IMR-90 (cell line): ENCODE data around the gene SLC13A1. TPM values are rescaled to one million over a fixed set of nuclear protein-coding genes. Genes with fewer than 3 reads are reported as not detected.

Experiments
- ATAC-seq: fragments of 200-7000 bp; cut with Tn5 transposase; 2 replicates; pipeline ENCODE4 v1.9.1; 2020; ENCODE audit warnings: low read depth, mild to moderate bottlenecking, moderate library complexity
- BruUV-seq: library from RNA; stranded (reverse); fragments of 400-500 nt; replicated peaks from 2 replicates; lab custom pipeline; 2021; lab: Mats Ljungman, UMichigan
- CTCF ChIA-PET: fragments of 300-600 bp; formaldehyde crosslinking; extraction: SDS; loops from one replicate; lab custom pipeline; 2021; ENCODE audit warnings: antibody characterized with exemption; lab: Yijun Ruan, JAX
- POLR2A ChIA-PET: fragments of 300-600 bp; sonication (Branson Sonifier 250); formaldehyde crosslinking; loops from one replicate; lab custom pipeline; 2022; ENCODE audit warnings: antibody characterized with exemption; ENCODE audit not compliant: unreplicated experiment; lab: Charles Lee
- DNase-seq: peaks from one replicate; pipeline ENCODE4 v3.0.0; 2013
- H2AFZ ChIP-seq: replicated peaks from 2 replicates; pipeline ENCODE3; 2013; ENCODE audit warnings: low read length, mild to moderate bottlenecking; ENCODE audit not compliant: poor library complexity
- H2AK5ac ChIP-seq: 2 replicates; pipeline ENCODE4 v1.6.1; 2013; ENCODE audit warnings: low read depth, low read length, inconsistent platforms
- H2AK9ac ChIP-seq: replicated peaks from 2 replicates; pipeline ENCODE3; 2013; ENCODE audit warnings: mild to moderate bottlenecking, low read depth, low read length, moderate library complexity; ENCODE audit not compliant: poor library complexity
- H2BK120ac ChIP-seq: 2 replicates; pipeline ENCODE4 v1.6.1; 2013; ENCODE audit warnings: low read depth, low read length, inconsistent platforms
- H2BK15ac ChIP-seq: 3 replicates; pipeline ENCODE4 v1.6.1; 2013; ENCODE audit warnings: low read depth, low read length, inconsistent platforms
- H2BK20ac ChIP-seq: 2 replicates; pipeline ENCODE4 v1.6.1; 2013; ENCODE audit warnings: low read depth, mild to moderate bottlenecking, inconsistent platforms, low read length, moderate library complexity
- H2BK5ac ChIP-seq: 2 replicates; pipeline ENCODE4 v1.6.1; 2013; ENCODE audit warnings: mild to moderate bottlenecking, low read depth, low read length, inconsistent platforms; ENCODE audit not compliant: poor library complexity, severe bottlenecking
- H3K14ac ChIP-seq: replicated peaks from 2 replicates; pipeline ENCODE4 v1.6.1; 2013; ENCODE audit warnings: low read depth, low read length, inconsistent platforms
- H3K18ac ChIP-seq: 2 replicates; pipeline ENCODE4 v1.6.1; 2013; ENCODE audit warnings: low read depth, low read length, control low read depth
- H3K23ac ChIP-seq: 2 replicates; pipeline ENCODE4 v1.6.1; 2013; ENCODE audit warnings: low read depth, low read length, inconsistent platforms
- H3K27ac ChIP-seq: 2 replicates; pipeline ENCODE4 v1.5.1; 2013; ENCODE audit warnings: mild to moderate bottlenecking, control low read depth, low read length; ENCODE audit not compliant: insufficient read depth
- H3K27me3 ChIP-seq: 2 replicates; pipeline ENCODE4 v1.6.1; 2013; ENCODE audit warnings: low read length; ENCODE audit not compliant: control insufficient read depth, insufficient read depth
- H3K36me3 ChIP-seq: 2 replicates; pipeline ENCODE4 v1.6.1; 2013; ENCODE audit warnings: low read length, mixed read lengths; ENCODE audit not compliant: control insufficient read depth, insufficient read depth
- H3K4ac ChIP-seq: 2 replicates; pipeline ENCODE4 v1.6.1; 2013; ENCODE audit warnings: low read depth, low read length, inconsistent platforms
- H3K4me1 ChIP-seq: 2 replicates; pipeline ENCODE4 v1.6.1; 2013; ENCODE audit warnings: low read length, mixed read lengths; ENCODE audit not compliant: control insufficient read depth, insufficient read depth
- H3K4me2 ChIP-seq: 2 replicates; pipeline ENCODE4 v1.6.1; 2013; ENCODE audit warnings: low read depth, mild to moderate bottlenecking, control low read depth, low read length, moderate library complexity
- H3K4me3 ChIP-seq: 2 replicates; pipeline ENCODE4 v1.5.1; 2013; ENCODE audit warnings: low read depth, mild to moderate bottlenecking, control low read depth, low read length, moderate library complexity; ENCODE audit not compliant: insufficient read depth
- H3K56ac ChIP-seq: 2 replicates; pipeline ENCODE4 v1.6.1; 2013; ENCODE audit warnings: low read length, inconsistent platforms; ENCODE audit not compliant: insufficient read depth; ENCODE audit errors: extremely low read depth
- H3K79me1 ChIP-seq, 2 experiments: 2 replicates each; pipeline ENCODE4 v1.6.1; 2013; ENCODE audit warnings: low read length in 2 of 2, inconsistent platforms in 1 of 2, low read depth in 1 of 2
- H3K9ac ChIP-seq: 2 replicates; pipeline ENCODE4 v1.6.1; 2013; ENCODE audit warnings: low read depth, low read length, control low read depth
- H3K9me1 ChIP-seq: 2 replicates; pipeline ENCODE4 v1.6.1; 2013; ENCODE audit warnings: low read length, inconsistent platforms; ENCODE audit not compliant: insufficient read depth
- H3K9me3 ChIP-seq: 2 replicates; pipeline ENCODE4 v1.6.1; 2013; ENCODE audit warnings: low read length; ENCODE audit not compliant: control insufficient read depth, insufficient read depth
- H4K20me1 ChIP-seq: 2 replicates; pipeline ENCODE4 v1.6.1; 2013; ENCODE audit warnings: low read length, inconsistent platforms; ENCODE audit not compliant: insufficient read depth
- H4K5ac ChIP-seq: 2 replicates; pipeline ENCODE4 v1.6.1; 2013; ENCODE audit warnings: mild to moderate bottlenecking, low read depth, low read length, control low read depth
- H4K8ac ChIP-seq, 2 experiments: 2 replicates each; pipeline ENCODE4 v1.6.1; 2013; ENCODE audit warnings: low read depth in 2 of 2, low read length in 2 of 2, control low read depth in 1 of 2, inconsistent platforms in 1 of 2
- H4K91ac ChIP-seq: 2 replicates; pipeline ENCODE4 v1.6.1; 2013; ENCODE audit warnings: low read depth, low read length, inconsistent platforms; ENCODE audit not compliant: insufficient read depth
- CEBPB ChIP-seq: IDR thresholded peaks from 2 replicates; pipeline ENCODE4 v1.6.1; 2012; ENCODE audit warnings: low read depth, low read length, improper control_type of control experiment
- FOS ChIP-seq: fragments of 150-350 bp; IDR thresholded peaks from 2 replicates; pipeline ENCODE4 v1.6.1; 2016; ENCODE audit warnings: low read depth, low read length
- RAD21 ChIP-seq: IDR thresholded peaks from 2 replicates; pipeline ENCODE4 v1.6.1; 2012; ENCODE audit warnings: low read length, improper control_type of control experiment
- dilution Hi-C: fragments of 300-500 bp; cut with HindIII; formaldehyde crosslinking; loops from one replicate; pipeline ENCODE4 v1.14.3; 2018; ENCODE audit warnings: low sequenced_read_pairs; ENCODE audit not compliant: unreplicated experiment
- in situ Hi-C: fragments of 300-500 bp; cut with MboI; formaldehyde crosslinking; loops from 3 replicates; pipeline ENCODE4 v1.14.3; 2019; ENCODE audit warnings: low sequenced_read_pairs, inconsistent platforms, mixed read lengths
- intact Hi-C: fragments of 100-400 bp; cut with micrococcal nuclease; formaldehyde crosslinking; loops from 2 replicates; pipeline ENCODE4 v1.10.0; 2022
- polyA plus RNA-seq, 3 experiments: library from polyadenylated mRNA; depleted of rRNA; stranded (reverse); fragments of >200 nt; gene quantifications; 2 replicates each; pipeline ENCODE4 v1.2.3, GENCODE V29; 2012; ENCODE audit warnings: low replicate concordance in 1 of 3
- total RNA-seq: library from RNA; depleted of rRNA; stranded (reverse); fragments of >200 nt; gene quantifications from 2 replicates; pipeline ENCODE4 v1.2.3, GENCODE V29; 2012
- TF ChIP-seq, protein P1 (sequence below): fragments of 150-350 bp; IDR thresholded peaks from 2 replicates; pipeline ENCODE4 v1.6.1; 2017; ENCODE audit warnings: mild to moderate bottlenecking, antibody characterized with exemption, low read length, low read depth

Gene SLC13A1
- total and polyA plus RNA-seq, 2 of the 4 experiments (the other 2 are of a cell fraction) = not detected

GRCh38 chr7:123126171-123126570 is 73.6 kb downstream of the SLC13A1 start:
- no peaks in the 10 kb centered on the region for H3K27me3 ChIP-seq
- intact Hi-C loops = no loop called here
- DNase-seq (no peak), ATAC-seq (no peak)
- H3K36me3 ChIP-seq = no peaks in the 10 kb centered on the region
- no peak overlapping the region for H3K9ac ChIP-seq
- H2BK5ac ChIP-seq = no peak overlapping the region
- BruUV-seq = no TSS peak
- no peaks in the 10 kb centered on the region for H3K79me1 ChIP-seq
- H3K18ac ChIP-seq = no peak overlapping the region
- no peaks in the 10 kb centered on the region for H4K20me1 ChIP-seq
- H3K9me3 ChIP-seq = 0 out of 2 replicates have a peak, but pooled peaks cover 2% of the 10 kb centered on the region
- H3K4me1 ChIP-seq = no peaks in the 10 kb centered on the region
- ChIA-PET CTCF (no interaction called here), POLR2A (no interaction called here)
- H4K8ac ChIP-seq = no peak overlapping the region
- no peak overlapping the region for H3K27ac ChIP-seq
- H2AFZ ChIP-seq = no peak overlapping the region
- no peaks in the 10 kb centered on the region for H3K9me1 ChIP-seq
- H3K4me3 ChIP-seq = no peak overlapping the region
- H2AK5ac ChIP-seq = no peak overlapping the region
- no peak overlapping the region for H4K91ac ChIP-seq
- in situ Hi-C loops = no loop called here
- no peak overlapping the region for H3K4me2 ChIP-seq
- dilution Hi-C loops = no loop called here
- TF ChIP-seq CEBPB (no peak), RAD21 (no peak), FOS (no peak)
- TF ChIP-seq, protein P1, sequence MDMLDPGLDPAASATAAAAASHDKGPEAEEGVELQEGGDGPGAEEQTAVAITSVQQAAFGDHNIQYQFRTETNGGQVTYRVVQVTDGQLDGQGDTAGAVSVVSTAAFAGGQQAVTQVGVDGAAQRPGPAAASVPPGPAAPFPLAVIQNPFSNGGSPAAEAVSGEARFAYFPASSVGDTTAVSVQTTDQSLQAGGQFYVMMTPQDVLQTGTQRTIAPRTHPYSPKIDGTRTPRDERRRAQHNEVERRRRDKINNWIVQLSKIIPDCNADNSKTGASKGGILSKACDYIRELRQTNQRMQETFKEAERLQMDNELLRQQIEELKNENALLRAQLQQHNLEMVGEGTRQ = no peak
- no peak overlapping the region for H2BK120ac ChIP-seq
- H2BK15ac ChIP-seq = no peak overlapping the region
- H3K23ac ChIP-seq = no peak overlapping the region
- no peak overlapping the region for H3K14ac ChIP-seq
- H4K5ac ChIP-seq = no peak overlapping the region
- H2BK20ac ChIP-seq = no peak overlapping the region
- no peak overlapping the region for H3K56ac ChIP-seq
- no peak overlapping the region for H2AK9ac ChIP-seq
- H3K4ac ChIP-seq = no peak overlapping the region
